HG03571 (cell line): ENCODE data around the gene RNASE7.

Experiments used
- ATAC-seq: cut with Tn5 transposase; IDR thresholded peaks from one replicate; pipeline ENCODE4 v1.9.1; 2021; ENCODE audit not compliant: unreplicated experiment

Gene RNASE7

DNA sequence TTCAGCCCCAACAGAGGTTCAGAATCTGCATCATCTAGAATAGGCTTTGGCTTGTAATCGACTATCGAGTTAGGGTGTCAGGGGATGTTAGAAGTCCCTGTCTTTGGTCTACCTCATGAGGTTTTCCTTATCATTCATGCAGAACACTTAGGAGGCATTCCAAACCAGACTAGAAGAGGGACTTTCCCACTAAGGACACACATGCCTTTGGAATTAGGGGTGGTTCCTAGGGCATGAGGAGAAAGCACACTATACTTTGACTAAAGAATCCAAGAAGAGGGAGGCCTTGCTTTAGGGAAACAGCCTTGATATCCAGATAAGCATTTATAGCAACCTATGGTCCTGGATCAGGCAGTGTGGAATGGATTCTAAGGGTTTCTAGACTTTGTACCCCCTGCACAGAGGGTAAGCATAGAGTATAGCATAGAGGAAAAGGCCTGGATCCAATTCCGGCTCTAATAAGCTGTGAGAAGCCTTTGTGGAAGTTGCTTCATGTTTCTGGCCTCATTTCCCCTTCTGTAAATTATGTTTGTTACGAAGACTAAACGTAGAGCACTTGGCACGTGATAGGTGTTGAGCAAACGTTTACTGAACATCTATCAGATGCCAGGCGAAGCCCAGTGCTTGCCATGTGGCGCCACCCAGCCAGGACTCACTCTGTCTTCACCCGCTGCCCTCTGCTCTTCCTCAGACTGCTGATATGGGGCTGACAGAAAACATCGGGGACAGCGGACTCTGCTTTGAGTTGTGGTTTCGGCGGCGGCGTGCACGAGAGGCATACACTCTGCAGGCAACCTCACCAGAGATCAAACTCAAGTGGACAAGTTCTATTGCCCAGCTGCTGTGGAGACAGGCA is 43.1 kb downstream of the RNASE7 start:
- no peak for ATAC-seq

GRCh38 chr14:21086908-21087293 is 44.7 kb downstream of the RNASE7 start:
- no peak for ATAC-seq

DNA sequence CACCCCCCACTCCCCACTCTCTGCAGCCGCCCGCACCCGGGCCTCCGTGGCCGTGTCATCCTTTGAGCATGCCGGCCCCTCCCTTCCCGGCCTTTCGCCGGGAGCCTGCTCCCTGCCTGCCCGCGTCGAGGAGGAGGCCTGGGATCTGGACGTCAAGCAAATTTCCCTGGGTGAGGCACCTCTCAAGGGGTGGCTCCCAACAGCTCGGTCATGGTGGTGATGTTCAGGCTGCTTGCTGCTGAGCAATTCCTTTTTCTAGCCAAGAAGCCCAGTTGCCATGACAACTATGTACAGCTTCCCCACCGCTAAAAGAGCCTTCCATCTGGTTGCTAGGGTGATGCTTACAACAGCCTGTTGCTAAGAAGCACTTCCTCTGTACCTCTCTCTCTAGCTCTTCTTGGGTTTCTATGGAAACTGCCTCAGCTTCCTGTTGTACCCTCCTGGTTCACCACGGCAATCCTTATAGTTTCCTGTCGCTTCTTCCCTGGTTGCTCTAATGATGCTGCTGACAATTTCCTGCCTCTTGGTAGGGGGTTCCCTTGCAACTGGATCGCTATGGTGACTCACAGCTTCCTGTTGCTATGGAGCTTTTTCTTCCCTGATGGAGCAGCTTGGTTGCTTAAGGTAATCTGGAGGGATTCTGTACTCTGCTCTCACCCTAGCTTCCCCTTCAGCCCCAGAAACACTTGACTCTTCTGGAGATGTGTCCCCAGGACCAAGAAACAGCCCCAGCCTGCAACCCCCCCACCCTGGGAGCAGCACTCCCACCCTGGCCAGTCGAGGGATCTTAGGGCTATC is 45.3 kb downstream of the RNASE7 start:
- no peak for ATAC-seq

DNA sequence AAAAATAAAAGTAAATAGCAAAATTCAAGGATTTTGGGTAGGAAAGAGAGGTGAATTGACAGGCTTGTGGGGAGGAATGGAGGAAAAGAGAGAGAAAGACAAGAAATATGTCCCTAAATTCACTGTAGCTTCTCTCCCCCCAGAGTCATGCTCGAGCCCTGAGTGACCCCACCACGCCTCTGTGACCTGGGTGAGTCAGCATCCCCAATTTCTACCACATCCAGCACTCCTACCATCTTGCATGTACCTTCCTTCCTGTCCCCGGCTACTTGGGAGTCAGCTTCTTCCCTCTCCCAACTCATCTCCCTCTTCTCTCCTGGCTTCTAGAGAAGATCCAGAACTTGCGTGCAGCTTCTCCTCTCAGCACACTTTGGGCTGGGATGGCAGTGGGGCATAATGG is 46.5 kb downstream of the RNASE7 start:
- ATAC-seq, result no peak

GRCh38 chr14:21089271-21089670 is 47.1 kb downstream of the RNASE7 start:
- ATAC-seq, result no peak

- ATAC-seq, result no peak
Measured at GRCh38 chr14:21089877-21090193, 47.7 kb downstream of the RNASE7 start.

DNA sequence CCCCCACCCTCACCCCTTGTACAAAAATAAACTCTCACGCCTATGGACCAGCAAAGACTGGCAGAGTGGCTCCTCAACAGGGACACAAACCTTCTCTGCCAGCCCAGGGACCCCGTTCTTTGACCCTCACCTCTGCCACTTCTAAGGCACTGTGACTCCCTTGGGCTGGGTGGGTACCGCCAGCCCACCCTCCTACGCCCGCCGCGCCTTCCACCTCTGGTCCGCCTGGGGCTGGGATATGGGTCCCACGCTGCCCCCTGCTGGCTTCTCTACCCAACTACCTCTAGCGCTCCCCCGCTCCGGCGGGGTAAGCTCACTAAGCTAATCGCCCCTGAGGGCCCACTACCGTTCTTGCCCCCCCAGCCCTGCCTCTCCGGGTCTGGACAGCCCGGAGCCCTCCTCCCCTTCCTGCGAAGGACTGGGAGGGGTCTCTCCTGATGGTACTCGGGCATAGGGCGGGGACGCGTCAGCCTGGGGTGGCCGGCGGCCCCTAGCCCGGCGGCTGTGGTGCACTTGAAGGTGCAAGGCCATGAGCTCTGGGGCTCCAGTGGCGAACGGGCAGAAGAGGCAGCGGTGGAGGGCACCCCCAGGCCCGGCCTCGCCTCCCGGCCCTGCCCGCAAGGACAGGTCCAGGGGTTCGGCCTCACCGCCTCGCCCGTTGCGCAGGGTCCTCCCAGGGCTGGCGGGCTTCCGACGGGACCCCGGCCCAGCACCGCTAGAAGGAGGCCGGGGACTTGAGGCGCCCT is 48.2 kb downstream of the RNASE7 start:
- no peak for ATAC-seq

GRCh38 chr14:21090940-21091663 is 48.9 kb downstream of the RNASE7 start:
- ATAC-seq, result no peak

DNA sequence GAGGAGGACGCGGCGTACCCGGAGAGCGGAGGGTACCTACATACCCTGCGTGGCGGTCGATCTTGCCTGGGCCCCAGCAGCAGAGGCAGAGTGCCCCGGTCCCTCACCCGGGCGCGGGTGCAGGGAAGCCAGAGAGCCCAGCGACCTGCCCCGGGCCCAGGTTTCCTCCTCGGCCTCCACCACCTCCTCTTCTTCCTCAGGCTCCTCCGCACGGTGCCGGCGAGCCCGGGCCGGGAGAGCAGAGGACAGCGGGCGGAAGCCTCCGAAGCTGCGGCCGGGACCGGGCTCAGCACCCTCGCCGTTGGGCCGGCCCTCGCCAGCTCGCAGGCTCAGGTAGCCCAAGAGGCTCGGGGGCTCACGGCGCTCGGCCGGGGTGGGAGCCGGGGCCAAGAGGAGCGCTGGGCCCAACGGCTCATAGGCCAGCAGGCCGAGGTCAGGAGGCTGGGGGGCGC is 49.7 kb downstream of the RNASE7 start:
- ATAC-seq, result no peak

DNA sequence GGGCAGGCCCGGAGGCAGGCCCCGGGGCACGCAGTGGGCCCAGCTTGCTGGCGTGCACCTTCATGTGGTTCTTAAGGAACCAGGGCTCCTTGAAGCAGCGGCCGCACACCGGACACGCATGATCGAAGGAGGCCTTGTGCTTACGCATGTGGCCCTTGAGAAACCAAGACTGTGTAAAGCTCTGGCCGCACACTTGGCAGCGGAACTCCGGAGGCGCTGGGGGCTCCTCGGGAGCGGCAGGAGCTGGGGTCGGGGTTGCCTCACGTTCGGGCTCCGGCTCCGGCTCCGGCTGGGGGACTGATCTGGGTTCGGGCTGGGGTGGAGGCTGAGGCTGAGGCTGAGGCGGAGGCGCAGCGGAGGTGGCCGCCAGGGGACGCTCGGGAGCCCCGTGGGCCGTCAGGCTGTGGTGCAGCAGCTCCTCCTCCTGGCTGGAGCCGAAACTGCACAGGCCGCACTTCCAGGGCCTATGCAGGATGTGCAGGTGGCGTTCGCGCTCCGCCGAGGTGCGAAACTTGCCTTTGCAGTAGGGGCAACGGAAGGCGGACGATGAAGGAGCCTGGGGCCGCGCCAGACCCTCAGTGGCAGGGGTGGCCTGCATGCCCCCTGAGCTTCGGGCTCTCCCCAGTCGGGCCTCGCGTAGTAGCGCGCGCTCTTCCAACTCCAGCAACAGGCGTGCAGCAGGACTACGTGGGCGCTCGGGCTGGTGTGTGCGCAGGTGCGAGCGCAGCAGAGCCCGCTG is 50.3 kb downstream of the RNASE7 start:
- peak; percentile 82 for ATAC-seq

GRCh38 chr14:21093018-21093417 is 50.9 kb downstream of the RNASE7 start:
- ATAC-seq, result no peak
